HL-60 (cell line): ENCODE data around the gene COL20A1.

Experiments
- DNase-seq, 2 experiments: peaks; one replicate each; pipeline ENCODE4 v3.0.0-alpha.2; 2010 to 2020; ENCODE audit warnings: low read depth in 1 of 2, low spot score in 1 of 2
- H3K27ac ChIP-seq: fragments of 250-450 bp; sonication (Bioruptor Pico); replicated peaks from 2 replicates; pipeline ENCODE4 v1.5.1; 2020; ENCODE audit warnings: mild to moderate bottlenecking, moderate library complexity
- H3K27me3 ChIP-seq: fragments of 250-450 bp; sonication (Bioruptor Pico); 2 replicates; pipeline ENCODE4 v1.5.1; 2021; ENCODE audit warnings: mild to moderate bottlenecking, moderate library complexity; ENCODE audit not compliant: insufficient read depth, poor library complexity, severe bottlenecking
- H3K4me3 ChIP-seq: replicated peaks from 2 replicates; pipeline ENCODE4 v1.5.1; 2011; ENCODE audit warnings: mild to moderate bottlenecking, control low read depth, low read length; ENCODE audit not compliant: insufficient read depth
- CTCF ChIP-seq: IDR thresholded peaks from one replicate; pipeline ENCODE4 v1.5.1; 2011; ENCODE audit warnings: low read length, control low read depth, inconsistent platforms; ENCODE audit not compliant: insufficient read depth
- GABPA ChIP-seq: IDR thresholded peaks from 2 replicates; pipeline ENCODE4 v1.6.1; 2012; ENCODE audit warnings: low read depth
- POLR2AphosphoS5 ChIP-seq: IDR thresholded peaks from 2 replicates; pipeline ENCODE4 v1.6.1; 2012; ENCODE audit warnings: low read depth
- SPI1 ChIP-seq: IDR thresholded peaks from 2 replicates; pipeline ENCODE4 v1.6.1; 2012; ENCODE audit warnings: low read depth, mild to moderate bottlenecking, borderline replicate concordance
- TF ChIP-seq, protein P1 (sequence below): IDR thresholded peaks from 2 replicates; pipeline ENCODE4 v1.6.1; 2012; ENCODE audit warnings: low read depth; ENCODE audit not compliant: insufficient replicate concordance

Gene COL20A1

DNA sequence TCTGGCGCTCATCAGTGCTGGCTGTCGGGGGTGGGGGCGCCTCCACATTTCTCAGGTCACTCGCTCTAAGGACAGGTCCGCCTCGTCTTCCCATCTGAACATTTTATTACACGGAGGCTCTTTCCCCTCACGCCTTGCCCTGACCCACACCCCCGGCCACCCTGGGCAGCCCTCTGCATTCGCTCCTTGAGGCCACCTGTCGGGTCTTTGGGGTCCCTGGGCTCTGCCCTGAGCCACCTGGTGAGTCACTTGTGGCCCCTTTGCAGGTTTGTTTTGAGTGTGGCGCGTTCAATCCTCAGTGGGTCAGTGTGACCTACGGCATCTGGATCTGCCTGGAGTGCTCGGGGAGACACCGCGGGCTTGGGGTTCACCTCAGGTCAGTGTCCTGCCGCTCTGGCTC is 17.2 kb upstream of the COL20A1 start:
- no peak for DNase-seq
- H3K27me3 ChIP-seq = no peaks in the 10 kb centered on the region
- H3K4me3 ChIP-seq = no peak overlapping the region
- TF ChIP-seq CTCF (no peak), GABPA (no peak), POLR2AphosphoS5 (no peak), SPI1 (no peak)
- TF ChIP-seq, protein P1, sequence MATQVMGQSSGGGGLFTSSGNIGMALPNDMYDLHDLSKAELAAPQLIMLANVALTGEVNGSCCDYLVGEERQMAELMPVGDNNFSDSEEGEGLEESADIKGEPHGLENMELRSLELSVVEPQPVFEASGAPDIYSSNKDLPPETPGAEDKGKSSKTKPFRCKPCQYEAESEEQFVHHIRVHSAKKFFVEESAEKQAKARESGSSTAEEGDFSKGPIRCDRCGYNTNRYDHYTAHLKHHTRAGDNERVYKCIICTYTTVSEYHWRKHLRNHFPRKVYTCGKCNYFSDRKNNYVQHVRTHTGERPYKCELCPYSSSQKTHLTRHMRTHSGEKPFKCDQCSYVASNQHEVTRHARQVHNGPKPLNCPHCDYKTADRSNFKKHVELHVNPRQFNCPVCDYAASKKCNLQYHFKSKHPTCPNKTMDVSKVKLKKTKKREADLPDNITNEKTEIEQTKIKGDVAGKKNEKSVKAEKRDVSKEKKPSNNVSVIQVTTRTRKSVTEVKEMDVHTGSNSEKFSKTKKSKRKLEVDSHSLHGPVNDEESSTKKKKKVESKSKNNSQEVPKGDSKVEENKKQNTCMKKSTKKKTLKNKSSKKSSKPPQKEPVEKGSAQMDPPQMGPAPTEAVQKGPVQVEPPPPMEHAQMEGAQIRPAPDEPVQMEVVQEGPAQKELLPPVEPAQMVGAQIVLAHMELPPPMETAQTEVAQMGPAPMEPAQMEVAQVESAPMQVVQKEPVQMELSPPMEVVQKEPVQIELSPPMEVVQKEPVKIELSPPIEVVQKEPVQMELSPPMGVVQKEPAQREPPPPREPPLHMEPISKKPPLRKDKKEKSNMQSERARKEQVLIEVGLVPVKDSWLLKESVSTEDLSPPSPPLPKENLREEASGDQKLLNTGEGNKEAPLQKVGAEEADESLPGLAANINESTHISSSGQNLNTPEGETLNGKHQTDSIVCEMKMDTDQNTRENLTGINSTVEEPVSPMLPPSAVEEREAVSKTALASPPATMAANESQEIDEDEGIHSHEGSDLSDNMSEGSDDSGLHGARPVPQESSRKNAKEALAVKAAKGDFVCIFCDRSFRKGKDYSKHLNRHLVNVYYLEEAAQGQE = no peak
- H3K27ac ChIP-seq = no peak overlapping the region

DNA sequence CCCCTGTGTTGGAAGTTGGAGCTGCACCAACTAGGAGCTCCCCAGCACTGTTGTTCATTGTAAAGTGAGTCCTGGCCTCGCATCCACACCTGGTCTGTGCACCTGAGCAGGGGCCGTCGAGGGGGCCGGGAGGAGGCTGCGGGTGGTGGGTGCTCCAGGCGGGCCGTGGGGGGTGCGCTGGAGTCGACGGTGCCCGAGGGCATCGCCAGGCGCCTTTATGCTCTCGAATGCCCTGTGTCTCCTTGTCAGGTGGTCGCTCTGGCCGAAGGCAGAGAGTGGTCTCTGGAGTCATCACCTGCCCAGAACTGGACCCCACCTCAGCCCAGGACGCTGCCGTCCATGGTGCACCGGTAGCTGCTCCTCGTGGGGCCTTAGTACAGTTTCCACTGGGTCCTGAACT is 16.0 kb upstream of the COL20A1 start:
- no peak for DNase-seq
- H3K4me3 ChIP-seq = no peak overlapping the region
- no peak for TF ChIP-seq CTCF
- TF ChIP-seq, protein P1 = no peak
- TF ChIP-seq SPI1 = no peak
- no peak for TF ChIP-seq POLR2AphosphoS5
- TF ChIP-seq GABPA = no peak
- H3K27me3 ChIP-seq = no peaks in the 10 kb centered on the region
- H3K27ac ChIP-seq = no peak overlapping the region

- Histone ChIP-seq H3K27ac (no peak overlapping the region), H3K4me3 (no peak overlapping the region), H3K27me3 (no peaks in the 10 kb centered on the region)
- DNase-seq = no peak
- TF ChIP-seq, protein P1 = no peak
- TF ChIP-seq CTCF = no peak
Measured at GRCh38 chr20:63277466-63278272, 15.3 kb upstream of the COL20A1 start.
